Erythroblast (primary cell): ENCODE measurements around the gene ZEB1.

Experiments
- GATA1 ChIP-seq: IDR thresholded peaks from 2 replicates; pipeline ENCODE4 v1.6.1; 2011; ENCODE audit warnings: low read depth, mild to moderate bottlenecking, control low read depth, low read length, moderate library complexity
- POLR2A ChIP-seq: IDR thresholded peaks from 2 replicates; pipeline ENCODE4 v1.6.1; 2011; ENCODE audit warnings: mild to moderate bottlenecking, low read length

- TF ChIP-seq POLR2A (peak; percentile 36), GATA1 (no peak)
Measured at GRCh38 chr10:31318854-31319601, at the start of gene ZEB1.
